ENCODE measurements around the gene ZFHX3.

ZFHX3 gene

DNA sequence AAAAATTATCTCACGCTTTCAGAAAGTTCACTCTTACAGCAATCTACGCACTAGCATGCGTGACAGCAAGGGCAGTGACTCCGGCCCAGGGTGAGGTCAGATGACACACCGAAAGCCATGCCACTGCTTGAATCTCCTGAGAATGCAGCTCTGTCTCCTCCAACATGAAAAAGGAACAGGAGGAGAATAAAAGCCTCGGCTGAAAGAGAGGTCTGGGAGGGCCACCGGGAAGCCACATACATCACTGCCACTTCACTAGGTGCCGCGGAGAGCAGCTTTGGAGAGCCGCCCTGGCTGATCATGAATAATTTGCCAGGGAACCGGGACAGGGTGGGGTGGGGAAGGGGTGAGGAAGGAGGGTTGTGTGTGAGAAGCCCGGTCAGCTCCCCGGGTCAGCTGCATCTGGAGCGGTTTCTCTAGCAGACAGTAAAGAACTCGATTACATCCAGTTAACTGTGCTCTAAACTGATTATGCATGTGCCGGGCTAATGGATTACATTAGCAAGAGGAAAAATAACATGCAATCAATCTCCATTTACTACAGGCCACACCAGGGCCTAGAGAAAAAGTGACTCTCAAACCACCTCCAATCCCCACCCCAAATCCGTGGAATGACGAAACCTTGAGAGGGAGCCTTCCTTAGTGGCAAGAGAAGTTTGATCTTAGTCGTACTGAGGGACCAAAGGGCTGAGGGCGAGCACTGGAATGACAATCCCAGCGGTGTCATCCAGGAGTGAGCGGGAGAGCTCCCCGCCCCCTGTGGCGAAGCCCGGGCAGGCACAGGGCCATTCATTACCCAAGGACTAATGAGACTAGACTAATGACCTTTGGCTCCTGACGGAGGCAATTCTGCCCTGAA, 100.3 kb downstream of the ZFHX3 start:
- no peak for TF ChIP-seq TAF1 (IDR thresholded peaks at IDR 0.05; ENCODE audit: low read depth)
- TF ChIP-seq, protein P1, sequence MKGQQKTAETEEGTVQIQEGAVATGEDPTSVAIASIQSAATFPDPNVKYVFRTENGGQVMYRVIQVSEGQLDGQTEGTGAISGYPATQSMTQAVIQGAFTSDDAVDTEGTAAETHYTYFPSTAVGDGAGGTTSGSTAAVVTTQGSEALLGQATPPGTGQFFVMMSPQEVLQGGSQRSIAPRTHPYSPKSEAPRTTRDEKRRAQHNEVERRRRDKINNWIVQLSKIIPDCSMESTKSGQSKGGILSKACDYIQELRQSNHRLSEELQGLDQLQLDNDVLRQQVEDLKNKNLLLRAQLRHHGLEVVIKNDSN (IDR thresholded peaks at IDR 0.05): no peak
- TF ChIP-seq ZBTB7A (IDR thresholded peaks at IDR 0.05; ENCODE audit: low read depth): no peak
- TF ChIP-seq EP300 (IDR thresholded peaks at IDR 0.05; ENCODE audit: borderline replicate concordance): no peak
- no peak for TF ChIP-seq RAD21 (IDR thresholded peaks at IDR 0.05; ENCODE audit: low read depth)
- TF ChIP-seq, protein P2, sequence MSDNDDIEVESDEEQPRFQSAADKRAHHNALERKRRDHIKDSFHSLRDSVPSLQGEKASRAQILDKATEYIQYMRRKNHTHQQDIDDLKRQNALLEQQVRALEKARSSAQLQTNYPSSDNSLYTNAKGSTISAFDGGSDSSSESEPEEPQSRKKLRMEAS (IDR thresholded peaks at IDR 0.05): no peak
- no peak for TF ChIP-seq CREB1 (IDR thresholded peaks at IDR 0.05; ENCODE audit: low read depth)
- TF ChIP-seq TCF12 (IDR thresholded peaks at IDR 0.05; ENCODE audit: low read depth): no peak
- TF ChIP-seq EGR1 (IDR thresholded peaks at IDR 0.05): no peak
- TF ChIP-seq TEAD4 (IDR thresholded peaks at IDR 0.05): no peak
- no peak for TF ChIP-seq YY1 (IDR thresholded peaks at IDR 0.05; ENCODE audit: low read depth)
- no peak for TF ChIP-seq FOXM1 (IDR thresholded peaks at IDR 0.05; ENCODE audit: borderline replicate concordance, low read depth)
- no peak for TF ChIP-seq CEBPB (IDR thresholded peaks at IDR 0.05)
- TF ChIP-seq, protein P3, sequence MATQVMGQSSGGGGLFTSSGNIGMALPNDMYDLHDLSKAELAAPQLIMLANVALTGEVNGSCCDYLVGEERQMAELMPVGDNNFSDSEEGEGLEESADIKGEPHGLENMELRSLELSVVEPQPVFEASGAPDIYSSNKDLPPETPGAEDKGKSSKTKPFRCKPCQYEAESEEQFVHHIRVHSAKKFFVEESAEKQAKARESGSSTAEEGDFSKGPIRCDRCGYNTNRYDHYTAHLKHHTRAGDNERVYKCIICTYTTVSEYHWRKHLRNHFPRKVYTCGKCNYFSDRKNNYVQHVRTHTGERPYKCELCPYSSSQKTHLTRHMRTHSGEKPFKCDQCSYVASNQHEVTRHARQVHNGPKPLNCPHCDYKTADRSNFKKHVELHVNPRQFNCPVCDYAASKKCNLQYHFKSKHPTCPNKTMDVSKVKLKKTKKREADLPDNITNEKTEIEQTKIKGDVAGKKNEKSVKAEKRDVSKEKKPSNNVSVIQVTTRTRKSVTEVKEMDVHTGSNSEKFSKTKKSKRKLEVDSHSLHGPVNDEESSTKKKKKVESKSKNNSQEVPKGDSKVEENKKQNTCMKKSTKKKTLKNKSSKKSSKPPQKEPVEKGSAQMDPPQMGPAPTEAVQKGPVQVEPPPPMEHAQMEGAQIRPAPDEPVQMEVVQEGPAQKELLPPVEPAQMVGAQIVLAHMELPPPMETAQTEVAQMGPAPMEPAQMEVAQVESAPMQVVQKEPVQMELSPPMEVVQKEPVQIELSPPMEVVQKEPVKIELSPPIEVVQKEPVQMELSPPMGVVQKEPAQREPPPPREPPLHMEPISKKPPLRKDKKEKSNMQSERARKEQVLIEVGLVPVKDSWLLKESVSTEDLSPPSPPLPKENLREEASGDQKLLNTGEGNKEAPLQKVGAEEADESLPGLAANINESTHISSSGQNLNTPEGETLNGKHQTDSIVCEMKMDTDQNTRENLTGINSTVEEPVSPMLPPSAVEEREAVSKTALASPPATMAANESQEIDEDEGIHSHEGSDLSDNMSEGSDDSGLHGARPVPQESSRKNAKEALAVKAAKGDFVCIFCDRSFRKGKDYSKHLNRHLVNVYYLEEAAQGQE (IDR thresholded peaks at IDR 0.05; ENCODE audit: low read depth): no peak
- TF ChIP-seq NFIC (IDR thresholded peaks at IDR 0.05): no peak

DNA sequence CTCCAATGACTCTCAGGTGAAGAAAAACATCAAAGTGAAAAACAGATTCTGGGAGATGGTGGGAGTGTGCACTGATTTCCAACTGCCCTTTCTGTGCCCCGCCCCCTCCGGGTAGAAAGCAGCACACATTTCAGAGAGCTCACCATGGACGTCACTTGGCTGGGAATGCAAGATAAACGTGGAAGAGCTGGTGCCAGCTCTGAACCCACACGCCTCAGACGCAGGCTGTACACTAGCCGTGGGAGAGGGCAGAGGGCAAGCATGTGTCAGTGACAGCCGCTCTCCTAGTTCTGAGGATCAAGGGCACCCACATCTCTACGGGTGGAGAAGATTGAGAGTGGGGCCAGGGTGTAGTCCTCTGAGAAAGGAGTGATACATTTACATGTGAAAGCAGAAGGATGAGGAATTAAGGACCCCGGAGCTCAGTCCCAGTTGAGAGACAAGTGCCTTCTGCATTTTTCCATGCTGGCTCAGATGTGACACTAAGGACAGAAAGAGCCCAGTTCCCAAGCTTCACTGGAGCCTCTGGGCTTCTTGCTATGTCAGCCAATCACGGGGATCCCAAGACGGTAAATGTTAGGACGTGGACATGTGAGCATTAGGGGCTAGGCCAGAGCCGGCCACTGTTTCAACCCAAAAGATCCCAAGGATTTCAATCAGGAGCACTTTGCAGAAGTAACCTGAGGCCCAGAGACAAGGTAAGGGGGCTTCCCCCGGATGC, 101.3 kb downstream of the ZFHX3 start:
- TF ChIP-seq YY1 (IDR thresholded peaks at IDR 0.05; ENCODE audit: low read depth) (no peak), TEAD4 (IDR thresholded peaks at IDR 0.05) (no peak), EP300 (IDR thresholded peaks at IDR 0.05; ENCODE audit: borderline replicate concordance) (no peak), FOXM1 (IDR thresholded peaks at IDR 0.05; ENCODE audit: borderline replicate concordance, low read depth) (no peak), CREB1 (IDR thresholded peaks at IDR 0.05; ENCODE audit: low read depth) (no peak), CEBPB (IDR thresholded peaks at IDR 0.05) (no peak), EGR1 (IDR thresholded peaks at IDR 0.05) (no peak), TCF12 (IDR thresholded peaks at IDR 0.05; ENCODE audit: low read depth) (no peak), RAD21 (IDR thresholded peaks at IDR 0.05; ENCODE audit: low read depth) (no peak)
- TF ChIP-seq, protein P2 (IDR thresholded peaks at IDR 0.05): no peak

DNA sequence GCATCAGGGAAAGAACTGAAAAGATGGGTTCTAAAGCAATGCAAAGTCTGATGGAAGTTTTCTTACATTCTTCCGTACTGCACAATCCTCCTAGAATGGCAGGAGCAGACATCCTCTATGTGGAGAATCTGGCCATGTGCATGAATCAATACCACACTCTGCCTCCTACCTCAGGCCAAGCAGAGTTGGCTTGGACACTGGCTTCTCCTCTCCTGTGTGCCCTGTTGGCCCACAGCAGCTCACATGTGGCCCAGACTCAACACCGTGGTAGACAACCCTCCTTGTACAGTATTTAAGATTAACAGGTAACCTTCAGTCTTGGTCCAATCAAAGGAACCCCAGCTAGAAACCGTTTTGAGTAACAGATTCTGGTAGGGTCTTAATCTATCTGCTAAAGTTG, 101.9 kb downstream of the ZFHX3 start:
- TF ChIP-seq CREB1 (IDR thresholded peaks at IDR 0.05; ENCODE audit: low read depth) (no peak), TCF12 (IDR thresholded peaks at IDR 0.05; ENCODE audit: low read depth) (no peak), EP300 (IDR thresholded peaks at IDR 0.05; ENCODE audit: borderline replicate concordance) (no peak), EGR1 (IDR thresholded peaks at IDR 0.05) (no peak), NFIC (IDR thresholded peaks at IDR 0.05) (no peak), YY1 (IDR thresholded peaks at IDR 0.05; ENCODE audit: low read depth) (no peak), CEBPB (IDR thresholded peaks at IDR 0.05) (no peak), ZBTB7A (IDR thresholded peaks at IDR 0.05; ENCODE audit: low read depth) (no peak)
- TF ChIP-seq, protein P2 (IDR thresholded peaks at IDR 0.05): no peak

DNA sequence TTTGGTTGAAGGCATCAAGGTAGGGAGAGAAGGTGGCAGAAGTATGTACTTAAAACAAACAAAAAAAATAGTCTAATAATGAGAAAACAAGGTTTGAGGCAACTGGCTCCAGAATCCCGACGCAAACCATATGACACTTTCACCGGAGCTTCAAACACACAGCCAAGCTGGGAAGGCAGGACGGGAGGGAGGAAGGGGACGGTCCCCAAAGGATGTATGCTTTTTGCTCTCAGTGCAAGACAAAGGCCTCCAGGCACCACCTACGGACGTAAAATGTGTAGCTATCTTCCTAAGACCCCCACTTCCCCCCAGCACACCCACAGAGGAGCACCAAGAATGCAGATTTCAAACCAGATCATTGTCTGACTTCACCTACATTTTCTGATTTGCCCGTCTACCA, 102.3 kb downstream of the ZFHX3 start:
- TF ChIP-seq, protein P3 (IDR thresholded peaks at IDR 0.05; ENCODE audit: low read depth): no peak
- no peak for TF ChIP-seq CREB1 (IDR thresholded peaks at IDR 0.05; ENCODE audit: low read depth)
- no peak for TF ChIP-seq RAD21 (IDR thresholded peaks at IDR 0.05; ENCODE audit: low read depth)
- no peak for TF ChIP-seq TEAD4 (IDR thresholded peaks at IDR 0.05)
- TF ChIP-seq TAF1 (IDR thresholded peaks at IDR 0.05; ENCODE audit: low read depth): no peak
- no peak for TF ChIP-seq ZBTB7A (IDR thresholded peaks at IDR 0.05; ENCODE audit: low read depth)
- TF ChIP-seq NFIC (IDR thresholded peaks at IDR 0.05): no peak
- no peak for TF ChIP-seq TCF12 (IDR thresholded peaks at IDR 0.05; ENCODE audit: low read depth)
- TF ChIP-seq, protein P1 (IDR thresholded peaks at IDR 0.05): no peak
- no peak for TF ChIP-seq YY1 (IDR thresholded peaks at IDR 0.05; ENCODE audit: low read depth)
- TF ChIP-seq CEBPB (IDR thresholded peaks at IDR 0.05): no peak
- TF ChIP-seq EP300 (IDR thresholded peaks at IDR 0.05; ENCODE audit: borderline replicate concordance): no peak
- TF ChIP-seq, protein P2 (IDR thresholded peaks at IDR 0.05): no peak
